ENCODE measurements around the gene KRAS. TPM values are rescaled to one million over a fixed set of nuclear protein-coding genes. Genes with fewer than 3 reads are reported as not detected.
A peak's percentile ranks its signal among the peaks of the same experiment; 100 is the strongest.

Gene KRAS
- total and polyA plus RNA-seq, 2 of the 13 experiments (the other 11 are each of a cell fraction or from before 2014, with no cell fraction given), result 6.5 to 9.8 TPM

- TF ChIP-seq ZBTB43 (CRISPR knock-in tag; conservative IDR thresholded peaks at IDR 0.05) (no peak), ZBTB7A (CRISPR knock-in tag; IDR thresholded peaks at IDR 0.05) (no peak), UBTF (CRISPR knock-in tag; IDR thresholded peaks at IDR 0.05) (no peak), BCL3 (CRISPR knock-in tag; IDR thresholded peaks at IDR 0.05) (no peak), FOXK2 (IDR thresholded peaks at IDR 0.05) (no peak), ARID5B (CRISPR knock-in tag; IDR thresholded peaks at IDR 0.05) (peak; percentile 40; the same call in 1 of the 2 replicates), HNF4G (IDR thresholded peaks at IDR 0.05; ENCODE audit: borderline replicate concordance, low read depth, low read length) (no peak), HNF4G (CRISPR knock-in tag; IDR thresholded peaks at IDR 0.05; ENCODE audit: borderline replicate concordance, low read depth) (no peak), ZNF414 (CRISPR knock-in tag; IDR thresholded peaks at IDR 0.05) (no peak), ZNF121 (CRISPR knock-in tag; IDR thresholded peaks at IDR 0.05) (no peak), E2F5 (CRISPR knock-in tag; conservative IDR thresholded peaks at IDR 0.05) (no peak), TCF7L2 (IDR thresholded peaks at IDR 0.05; ENCODE audit: low read depth, low read length) (0 out of 2 replicates have a peak, but pooled peaks have one; percentile 36), ZNF446 (CRISPR knock-in tag; IDR thresholded peaks at IDR 0.05) (no peak), ATF4 (CRISPR knock-in tag; IDR thresholded peaks at IDR 0.05) (peak in 1 of 2 experiments; percentile 68; a peak in 2 of 4 replicates)
These were observed 5.3 kb upstream of the KRAS start (continued) for GRCh38 chr12:25256005-25256404.
